HG03108 (cell line): Measurements from ENCODE around the gene CRYGA.
A peak's percentile ranks its signal among the peaks of the same experiment; 100 is the strongest.
"Not testable (repeated sequence)": the region's sequence is repeated elsewhere in the genome, so short reads cannot be mapped to it uniquely, and the experiment has no call there.

Experiments used
- ATAC-seq: cut with Tn5 transposase; IDR thresholded peaks from one replicate; pipeline ENCODE4 v1.9.1; 2021; ENCODE audit warnings: moderate library complexity; ENCODE audit not compliant: unreplicated experiment

The CRYGA gene

GRCh38 chr2:208164951-208165755 is 1.8 kb upstream of the CRYGA start:
- ATAC-seq = no peak

GRCh38 chr2:208156439-208156838 is 7.0 kb downstream of the CRYGA start:
- ATAC-seq = no peak

GRCh38 chr2:208153156-208153555 is 10.2 kb downstream of the CRYGA start:
- ATAC-seq = no peak

- no peak for ATAC-seq
These were observed 12.4 kb downstream of the CRYGA start for GRCh38 chr2:208150956-208151355.

GRCh38 chr2:208150094-208150493 is 13.3 kb downstream of the CRYGA start:
- ATAC-seq = no peak

GRCh38 chr2:208148803-208149202 is 14.6 kb downstream of the CRYGA start:
- ATAC-seq = no peak

- ATAC-seq = no peak
These were observed 15.6 kb downstream of the CRYGA start for GRCh38 chr2:208147759-208148158.

GRCh38 chr2:208147008-208147407 is 16.4 kb downstream of the CRYGA start:
- no peak for ATAC-seq

GRCh38 chr2:208146006-208146405 is 17.4 kb downstream of the CRYGA start, which contains the start of gene CRYGB:
Gene CRYGB (minus strand): TSS chr2:208146158. CDS start chr2:208146120, 38 bp downstream.
- ATAC-seq = no peak

GRCh38 chr2:208142925-208143799 is 20.2 kb downstream of the CRYGA start:
- no peak for ATAC-seq

GRCh38 chr2:208142240-208142924 is 21.0 kb downstream of the CRYGA start:
- ATAC-seq = no peak

- ATAC-seq = no peak
These were observed 23.9 kb downstream of the CRYGA start for GRCh38 chr2:208139447-208139846.

GRCh38 chr2:208138334-208138733 is 25.1 kb downstream of the CRYGA start:
- ATAC-seq = not testable (repeated sequence)

GRCh38 chr2:208136716-208137094 is 26.7 kb downstream of the CRYGA start:
- ATAC-seq = no peak

GRCh38 chr2:208135794-208136715 is 27.3 kb downstream of the CRYGA start:
- no peak for ATAC-seq

GRCh38 chr2:208134928-208135586 is 28.3 kb downstream of the CRYGA start:
- ATAC-seq = peak; percentile 70

- no peak for ATAC-seq
These were observed 32.7 kb downstream of the CRYGA start for GRCh38 chr2:208130712-208131110.

- ATAC-seq = no peak
These were observed 33.4 kb downstream of the CRYGA start, which contains the start of gene CRYGC for GRCh38 chr2:208129744-208130711. Gene CRYGC (minus strand): TSS chr2:208129828. CDS start chr2:208129792, 36 bp downstream.
